Testis (tissue), 2 donors: ENCODE data around the gene EIF2D.

Experiments
- POLR2A ChIP-seq: fragments of 450-650 bp; IDR thresholded peaks from one replicate; pipeline ENCODE4 v1.6.1; 2017; ENCODE audit warnings: antibody characterized with exemption, mild to moderate bottlenecking, moderate library complexity
- TF ChIP-seq, protein P1 (sequence below), 3 experiments: fragments of 450-650 bp in 2 of 3; fragments of 200-600 bp in 1 of 3; sonication (generic) in 1 of 3; IDR thresholded peaks; one replicate each; pipeline ENCODE4 v1.5.1; 2016 to 2019; ENCODE audit warnings: antibody characterized with exemption in 3 of 3, mild to moderate bottlenecking in 2 of 3, moderate library complexity in 1 of 3

DNA sequence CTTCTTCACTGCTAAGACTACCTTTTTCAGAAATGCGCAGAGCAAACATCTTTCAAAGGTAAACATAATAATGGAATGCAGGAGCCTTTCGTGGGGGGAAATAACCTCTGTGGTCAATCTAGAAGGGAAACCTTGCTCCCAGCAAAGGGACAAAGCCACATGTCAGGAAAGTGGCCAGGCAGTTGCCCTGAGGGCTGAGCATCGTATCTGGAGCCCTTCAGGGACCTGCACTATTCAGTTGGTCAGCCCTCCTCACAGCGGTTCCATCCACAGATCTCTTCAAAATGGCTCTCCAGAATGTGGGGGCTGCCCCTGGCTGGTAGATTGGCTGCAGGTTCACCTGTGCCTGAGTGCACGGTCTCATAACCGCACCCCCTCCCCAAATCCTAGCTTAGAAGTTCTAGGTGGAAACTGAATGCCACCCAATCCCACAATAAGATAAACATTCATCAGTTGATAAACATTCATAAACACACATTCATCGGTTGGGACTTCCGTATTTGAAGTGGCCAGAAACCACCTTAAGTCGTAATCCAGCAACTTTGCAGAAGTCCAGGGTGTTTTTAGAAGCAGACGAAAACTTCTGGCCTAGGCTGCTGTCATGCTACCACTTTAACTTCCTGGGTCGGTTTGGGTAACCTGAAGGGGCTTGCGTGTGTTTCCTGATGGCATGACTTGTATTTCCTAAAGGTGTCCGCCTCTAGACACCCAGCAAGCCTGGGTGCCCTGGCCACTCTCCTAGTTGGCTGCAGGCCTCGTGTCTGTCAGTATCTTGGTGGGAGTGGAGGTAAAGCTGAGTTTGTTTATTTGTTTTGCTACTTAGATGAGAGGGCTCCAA lies 54.4 kb downstream of the EIF2D start:
- TF ChIP-seq, protein P1, sequence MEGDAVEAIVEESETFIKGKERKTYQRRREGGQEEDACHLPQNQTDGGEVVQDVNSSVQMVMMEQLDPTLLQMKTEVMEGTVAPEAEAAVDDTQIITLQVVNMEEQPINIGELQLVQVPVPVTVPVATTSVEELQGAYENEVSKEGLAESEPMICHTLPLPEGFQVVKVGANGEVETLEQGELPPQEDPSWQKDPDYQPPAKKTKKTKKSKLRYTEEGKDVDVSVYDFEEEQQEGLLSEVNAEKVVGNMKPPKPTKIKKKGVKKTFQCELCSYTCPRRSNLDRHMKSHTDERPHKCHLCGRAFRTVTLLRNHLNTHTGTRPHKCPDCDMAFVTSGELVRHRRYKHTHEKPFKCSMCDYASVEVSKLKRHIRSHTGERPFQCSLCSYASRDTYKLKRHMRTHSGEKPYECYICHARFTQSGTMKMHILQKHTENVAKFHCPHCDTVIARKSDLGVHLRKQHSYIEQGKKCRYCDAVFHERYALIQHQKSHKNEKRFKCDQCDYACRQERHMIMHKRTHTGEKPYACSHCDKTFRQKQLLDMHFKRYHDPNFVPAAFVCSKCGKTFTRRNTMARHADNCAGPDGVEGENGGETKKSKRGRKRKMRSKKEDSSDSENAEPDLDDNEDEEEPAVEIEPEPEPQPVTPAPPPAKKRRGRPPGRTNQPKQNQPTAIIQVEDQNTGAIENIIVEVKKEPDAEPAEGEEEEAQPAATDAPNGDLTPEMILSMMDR (IDR thresholded peaks at IDR 0.05), result no peak
- TF ChIP-seq POLR2A, result no peak
